GM12892 (cell line): Measurements from ENCODE around the gene CRIM1.

ENCODE experiments used
- POLR2A ChIP-seq: IDR thresholded peaks from 2 replicates; pipeline ENCODE4 v1.6.1; 2011; ENCODE audit warnings: low read depth, low read length, control low read depth
- POLR2AphosphoS5 ChIP-seq: IDR thresholded peaks from 2 replicates; pipeline ENCODE4 v1.6.1; 2011; ENCODE audit warnings: low read depth, low read length, control low read depth
- TAF1 ChIP-seq: IDR thresholded peaks from 2 replicates; pipeline ENCODE4 v1.6.1; 2011; ENCODE audit warnings: low read depth, mild to moderate bottlenecking, control low read depth, low read length, borderline replicate concordance

DNA sequence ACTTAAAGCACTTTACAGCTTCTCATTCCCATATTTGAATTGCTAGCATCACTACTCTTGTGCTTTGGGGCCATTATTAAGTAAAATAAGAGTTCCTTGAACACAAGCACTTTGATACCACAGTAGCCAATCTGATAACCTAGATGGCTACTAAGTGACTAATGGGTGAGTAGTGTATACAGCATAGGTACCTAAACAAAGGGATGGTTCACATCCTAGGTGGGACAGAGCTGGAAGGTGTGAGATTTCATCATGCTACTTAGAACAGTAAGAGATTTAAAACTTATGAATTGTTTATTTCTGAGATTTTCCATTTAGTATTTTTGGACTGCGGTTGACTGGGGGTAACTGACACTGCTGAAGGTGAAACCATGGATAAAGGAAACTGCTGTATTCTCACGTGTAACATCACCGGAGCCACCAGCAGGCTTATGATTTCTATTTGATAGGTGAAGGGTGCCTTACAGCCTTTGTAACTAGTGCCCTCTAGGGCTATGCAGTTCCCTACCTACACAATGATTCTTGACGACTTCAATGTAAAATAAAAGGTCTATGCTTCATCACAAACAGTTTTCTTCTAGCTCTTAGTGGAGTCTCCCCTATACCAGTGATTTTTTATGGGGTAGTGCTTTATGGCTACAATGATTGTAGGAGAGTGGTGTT, 22.1 kb upstream of the CRIM1 start:
- TF ChIP-seq POLR2A (no peak), TAF1 (no peak), POLR2AphosphoS5 (no peak)
